GM12873 (cell line): ENCODE measurements around the gene TOR1AIP2.

Source experiments
- TF ChIP-seq, protein P1 (sequence below): IDR thresholded peaks from 2 replicates; pipeline ENCODE4 v1.5.1; 2012; ENCODE audit warnings: low read depth, mild to moderate bottlenecking, moderate library complexity, low read length, control low read depth; ENCODE audit not compliant: insufficient read depth; ENCODE audit errors: missing control alignments

TOR1AIP2 gene

GRCh38 chr1:179816196-179816960 is 61.2 kb downstream of the TOR1AIP2 start:
- TF ChIP-seq, protein P1, sequence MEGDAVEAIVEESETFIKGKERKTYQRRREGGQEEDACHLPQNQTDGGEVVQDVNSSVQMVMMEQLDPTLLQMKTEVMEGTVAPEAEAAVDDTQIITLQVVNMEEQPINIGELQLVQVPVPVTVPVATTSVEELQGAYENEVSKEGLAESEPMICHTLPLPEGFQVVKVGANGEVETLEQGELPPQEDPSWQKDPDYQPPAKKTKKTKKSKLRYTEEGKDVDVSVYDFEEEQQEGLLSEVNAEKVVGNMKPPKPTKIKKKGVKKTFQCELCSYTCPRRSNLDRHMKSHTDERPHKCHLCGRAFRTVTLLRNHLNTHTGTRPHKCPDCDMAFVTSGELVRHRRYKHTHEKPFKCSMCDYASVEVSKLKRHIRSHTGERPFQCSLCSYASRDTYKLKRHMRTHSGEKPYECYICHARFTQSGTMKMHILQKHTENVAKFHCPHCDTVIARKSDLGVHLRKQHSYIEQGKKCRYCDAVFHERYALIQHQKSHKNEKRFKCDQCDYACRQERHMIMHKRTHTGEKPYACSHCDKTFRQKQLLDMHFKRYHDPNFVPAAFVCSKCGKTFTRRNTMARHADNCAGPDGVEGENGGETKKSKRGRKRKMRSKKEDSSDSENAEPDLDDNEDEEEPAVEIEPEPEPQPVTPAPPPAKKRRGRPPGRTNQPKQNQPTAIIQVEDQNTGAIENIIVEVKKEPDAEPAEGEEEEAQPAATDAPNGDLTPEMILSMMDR: no peak

- TF ChIP-seq, protein P1: no peak
These were observed 62.0 kb downstream of the TOR1AIP2 start for GRCh38 chr1:179815641-179816040.

- TF ChIP-seq, protein P1: no peak
These were observed 63.1 kb downstream of the TOR1AIP2 start for GRCh38 chr1:179814546-179814838.

DNA sequence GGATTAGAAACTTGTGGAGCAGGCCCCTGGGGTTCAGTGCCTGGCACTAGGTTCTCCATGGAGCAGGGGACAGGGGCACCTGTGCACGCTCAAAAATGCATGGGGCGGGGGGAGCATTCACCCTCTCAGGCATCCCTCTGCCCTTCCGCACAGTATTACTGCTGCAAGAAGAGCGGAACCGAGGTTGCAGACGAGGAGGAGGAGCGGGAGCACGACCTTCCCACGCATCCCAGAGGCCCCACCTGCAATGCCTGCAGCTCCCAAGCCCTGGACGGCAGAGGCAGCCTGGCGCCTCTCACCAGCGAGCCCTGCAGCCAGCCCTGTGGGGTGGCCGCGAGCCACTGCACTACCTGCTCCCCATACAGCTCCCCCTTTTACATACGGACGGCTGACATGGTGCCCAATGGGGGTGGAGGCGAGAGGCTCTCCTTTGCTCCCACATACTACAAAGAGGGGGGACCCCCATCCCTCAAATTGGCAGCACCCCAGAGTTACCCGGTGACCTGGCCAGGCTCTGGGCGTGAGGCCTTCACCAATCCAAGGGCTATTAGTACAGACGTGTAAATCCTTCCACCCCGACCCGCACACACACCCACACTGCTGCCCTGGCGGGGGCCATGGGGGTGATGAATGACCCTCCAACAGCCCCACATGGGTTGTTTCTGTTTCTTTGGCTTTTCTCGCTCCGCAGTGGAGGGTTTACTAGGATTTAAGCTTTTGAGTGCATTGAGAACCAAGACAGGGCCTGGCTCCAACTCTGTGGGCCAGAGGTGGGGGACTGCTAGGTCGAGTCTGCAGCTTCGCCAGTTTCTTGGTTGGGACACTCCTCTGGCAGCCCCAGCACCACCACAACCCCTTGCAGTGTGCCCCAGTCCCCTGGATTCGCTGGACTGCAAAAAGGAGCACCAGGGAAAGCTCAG is 63.7 kb downstream of the TOR1AIP2 start:
- TF ChIP-seq, protein P1: no peak

DNA sequence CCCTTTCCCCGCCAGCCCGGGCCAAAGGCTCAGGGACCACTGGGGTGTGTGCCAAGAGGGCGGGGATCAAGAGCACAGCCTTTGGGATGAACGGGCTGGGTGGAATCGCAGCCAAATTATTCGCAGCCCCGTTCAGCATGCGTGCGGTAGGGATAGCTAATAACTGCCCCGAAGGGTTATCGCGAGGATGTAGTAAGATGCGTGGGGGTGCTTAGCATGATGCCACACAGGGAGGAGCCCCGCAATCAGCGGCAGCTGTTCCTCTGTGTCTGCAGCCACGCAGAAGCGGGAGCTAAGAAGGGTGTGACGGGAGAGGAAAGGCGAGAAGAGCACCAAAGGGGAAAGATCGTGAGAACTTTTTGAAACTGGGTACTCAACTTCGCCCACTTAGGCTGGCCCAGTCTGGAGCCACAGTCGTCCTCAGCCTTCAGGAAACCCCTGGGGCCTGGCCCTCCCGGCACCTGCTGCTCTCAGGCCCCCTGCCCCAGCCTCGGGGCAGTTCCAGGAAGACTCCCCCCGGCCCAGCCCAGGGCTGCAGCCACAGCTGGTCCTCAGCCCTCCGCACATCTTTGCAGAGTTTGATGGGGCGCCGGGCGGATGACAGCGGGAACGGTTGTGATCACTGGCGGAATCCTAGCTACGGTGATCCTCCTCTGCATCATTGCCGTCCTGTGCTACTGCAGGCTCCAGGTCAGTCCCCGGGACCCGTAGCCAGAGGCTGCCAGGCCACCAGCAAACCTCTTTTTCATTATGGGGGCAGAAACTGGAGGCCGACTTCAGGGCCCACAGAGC is 64.9 kb downstream of the TOR1AIP2 start:
- TF ChIP-seq, protein P1: no peak

DNA sequence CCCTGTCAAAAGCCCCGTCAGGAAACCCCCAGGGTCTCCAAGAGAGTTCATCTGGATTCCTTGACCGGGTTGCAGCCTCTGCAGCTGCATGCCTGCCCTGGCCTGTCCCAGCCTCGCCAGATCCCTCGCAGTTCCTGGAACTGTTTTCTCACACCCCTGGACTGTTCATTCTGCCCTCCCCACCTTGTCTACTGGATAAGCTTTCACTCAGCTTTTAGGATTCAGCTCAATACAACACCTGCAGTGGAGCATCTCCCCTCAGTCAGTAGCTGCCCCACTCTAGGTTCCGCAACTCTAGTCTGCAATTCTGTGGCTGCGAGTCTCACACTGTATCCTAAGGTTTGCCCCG is 67.3 kb downstream of the TOR1AIP2 start:
- TF ChIP-seq, protein P1: no peak
